ENCODE data around the gene CFAP77.

DNA sequence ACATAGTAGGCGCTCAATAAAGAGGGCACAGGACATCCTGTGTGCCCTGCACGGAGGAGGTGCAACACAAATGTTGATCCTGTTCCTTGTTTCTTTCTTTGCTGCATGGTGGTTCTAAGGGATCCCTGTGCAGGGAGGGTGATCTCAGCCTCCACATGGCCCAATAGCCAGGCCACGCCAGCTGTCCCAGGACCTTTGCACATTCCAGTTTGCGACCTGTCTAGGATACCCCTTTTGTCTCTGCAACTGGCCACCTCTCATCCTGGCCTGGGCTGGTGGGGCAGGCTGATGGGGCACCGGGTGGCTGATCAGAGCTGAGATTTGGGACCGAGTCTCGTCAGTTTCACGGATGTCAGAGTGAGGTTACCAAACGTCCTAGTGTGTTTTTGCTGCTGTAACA lies 79.5 kb downstream of the CFAP77 start:
- TF ChIP-seq ZNF274 (IDR thresholded peaks at IDR 0.05; ENCODE audit: low read depth, low read length) (no peak), YY1 (IDR thresholded peaks at IDR 0.05; ENCODE audit: insufficient read depth, insufficient read length) (no peak)

Measured in NT2/D1 (cell line).